NCI-H82 treated with DMSO at 0.1 percent for 48 hours (cell line): ENCODE measurements around the gene RHOF.
"Not testable (repeated sequence)": the region's sequence is repeated elsewhere in the genome, so short reads cannot be mapped to it uniquely, and the experiment has no call there.

ENCODE experiments used
- DNase-seq: peaks from one replicate; lab custom pipeline; 2025; ENCODE audit not compliant: unreplicated experiment; lab: John Stamatoyannopoulos, UW

The RHOF gene

GRCh38 chr12:121776190-121777098, 17.0 kb downstream of the RHOF start:
- no peak for DNase-seq

- DNase-seq = no peak
Observed at GRCh38 chr12:121775501-121775900, 18.0 kb downstream of the RHOF start.

- no peak for DNase-seq
Observed at GRCh38 chr12:121774968-121775474, 18.5 kb downstream of the RHOF start.

GRCh38 chr12:121773011-121773777, 20.3 kb downstream of the RHOF start:
- DNase-seq = peak; percentile 49

- no peak for DNase-seq
Observed at GRCh38 chr12:121770813-121771625, 22.5 kb downstream of the RHOF start.

GRCh38 chr12:121770388-121770787, 23.1 kb downstream of the RHOF start:
- no peak for DNase-seq

- DNase-seq = peak; percentile 13
Observed at GRCh38 chr12:121769831-121770301, 23.6 kb downstream of the RHOF start.

- no peak for DNase-seq
Observed at GRCh38 chr12:121769297-121769830, 24.1 kb downstream of the RHOF start.

GRCh38 chr12:121767525-121768016, 25.9 kb downstream of the RHOF start:
- DNase-seq = peak; percentile 8

- peak; percentile 15 for DNase-seq
Observed at GRCh38 chr12:121766290-121767039, 27.0 kb downstream of the RHOF start.

- DNase-seq = peak; percentile 77
Observed at GRCh38 chr12:121765573-121765972, 27.9 kb downstream of the RHOF start.

- DNase-seq = no peak
Observed at GRCh38 chr12:121764808-121765207, 28.7 kb downstream of the RHOF start.

- no peak for DNase-seq
Observed at GRCh38 chr12:121762269-121762668, 31.2 kb downstream of the RHOF start.

- DNase-seq = not testable (repeated sequence)
Observed at GRCh38 chr12:121758536-121758935, 35.0 kb downstream of the RHOF start.

- DNase-seq = no peak
Observed at GRCh38 chr12:121755591-121755990, 37.9 kb downstream of the RHOF start.

GRCh38 chr12:121754836-121755235, 38.7 kb downstream of the RHOF start:
- no peak for DNase-seq

GRCh38 chr12:121753844-121754264, 39.6 kb downstream of the RHOF start:
- no peak for DNase-seq

GRCh38 chr12:121751749-121752351, 41.6 kb downstream of the RHOF start:
- DNase-seq = no peak

- DNase-seq = no peak
Observed at GRCh38 chr12:121751034-121751433, 42.5 kb downstream of the RHOF start.
